CD4-positive, alpha-beta T cell treated with Interleukin-12 subunit alpha and Interleukin-12 subunit beta, for 1 hour (primary cell): Measurements from ENCODE around the gene USP17L17.
A peak's percentile ranks its signal among the peaks of the same experiment; 100 is the strongest.
"Not testable (repeated sequence)": the region's sequence is repeated elsewhere in the genome, so short reads cannot be mapped to it uniquely, and the experiment has no call there.

ENCODE experiments used
- DNase-seq: peaks from one replicate; pipeline ENCODE4 v3.0.0-alpha.2; 2020

USP17L17 gene, protein sequence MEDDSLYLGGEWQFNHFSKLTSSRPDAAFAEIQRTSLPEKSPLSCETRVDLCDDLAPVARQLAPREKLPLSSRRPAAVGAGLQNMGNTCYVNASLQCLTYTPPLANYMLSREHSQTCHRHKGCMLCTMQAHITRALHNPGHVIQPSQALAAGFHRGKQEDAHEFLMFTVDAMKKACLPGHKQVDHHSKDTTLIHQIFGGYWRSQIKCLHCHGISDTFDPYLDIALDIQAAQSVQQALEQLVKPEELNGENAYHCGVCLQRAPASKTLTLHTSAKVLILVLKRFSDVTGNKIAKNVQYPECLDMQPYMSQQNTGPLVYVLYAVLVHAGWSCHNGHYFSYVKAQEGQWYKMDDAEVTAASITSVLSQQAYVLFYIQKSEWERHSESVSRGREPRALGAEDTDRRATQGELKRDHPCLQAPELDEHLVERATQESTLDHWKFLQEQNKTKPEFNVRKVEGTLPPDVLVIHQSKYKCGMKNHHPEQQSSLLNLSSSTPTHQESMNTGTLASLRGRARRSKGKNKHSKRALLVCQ

DNA sequence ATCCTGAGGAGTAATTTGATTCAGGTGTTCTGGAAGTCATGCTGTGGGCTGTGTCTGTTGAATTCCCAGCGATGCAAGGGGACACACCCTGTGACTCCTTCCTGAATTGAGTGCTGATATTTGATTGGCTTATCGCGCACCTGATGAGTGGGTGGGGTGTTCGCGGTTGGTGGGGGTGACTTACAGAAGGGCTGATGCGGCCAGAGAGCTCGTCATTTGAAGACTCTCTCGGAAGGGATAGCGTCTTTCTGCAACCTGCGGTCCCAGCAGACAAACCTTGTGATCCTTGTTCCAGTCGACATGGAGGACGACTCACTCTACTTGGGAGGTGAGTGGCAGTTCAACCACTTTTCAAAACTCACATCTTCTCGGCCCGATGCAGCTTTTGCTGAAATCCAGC is at the start of gene USP17L17:
Gene USP17L17 (plus strand): TSS at position 301 of the 400 bp plus-strand sequence. CDS start 0 bp downstream, at position 301.
- not testable (repeated sequence) for DNase-seq

DNA sequence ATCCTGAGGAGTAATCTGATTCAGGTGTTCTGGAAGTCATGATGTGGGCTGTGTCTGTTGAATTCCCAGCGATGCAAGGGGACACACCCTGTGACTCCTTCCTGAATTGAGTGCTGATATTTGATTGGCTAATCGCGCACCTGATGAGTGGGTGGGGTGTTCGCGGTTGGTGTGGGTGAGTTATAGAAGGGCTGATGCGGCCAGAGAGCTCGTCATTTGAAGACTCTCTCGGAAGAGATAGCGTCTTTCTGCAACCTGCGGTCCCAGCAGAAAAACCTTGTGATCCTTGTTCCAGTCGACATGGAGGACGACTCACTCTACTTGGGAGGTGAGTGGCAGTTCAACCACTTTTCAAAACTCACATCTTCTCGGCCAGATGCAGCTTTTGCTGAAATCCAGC is 33.3 kb upstream of the USP17L17 start, which contains the start of gene USP17L10:
Gene USP17L10 (plus strand): TSS at position 301 of the 400 bp plus-strand sequence. CDS start 0 bp downstream, at position 301.
- DNase-seq: not testable (repeated sequence)

DNA sequence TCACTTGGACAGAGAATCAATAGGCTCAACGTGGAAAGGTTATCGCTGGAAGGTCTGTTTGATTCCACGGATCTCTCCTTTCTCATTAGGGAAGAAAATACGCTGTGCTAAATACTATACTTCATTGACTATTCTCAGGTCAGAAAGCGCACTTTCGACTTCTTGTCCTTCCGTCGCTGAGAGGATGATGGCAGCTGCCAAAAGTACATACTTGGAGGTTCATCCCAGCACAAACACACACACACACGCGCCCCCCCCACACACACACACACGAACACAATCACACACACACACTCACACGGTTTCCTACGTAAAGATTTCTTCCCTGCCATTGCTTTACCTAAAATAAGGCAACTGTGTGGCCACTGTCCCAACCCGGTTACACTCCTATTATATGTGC is 29.0 kb upstream of the USP17L17 start:
- not testable (repeated sequence) for DNase-seq

GRCh38 chr4:9215105-9215504 is 28.6 kb upstream of the USP17L17 start, which contains the start of gene USP17L11:
TSS of gene USP17L11 (plus strand) at chr4:9215405. CDS start at chr4:9215405, 0 bp downstream.
- DNase-seq: not testable (repeated sequence)

DNA sequence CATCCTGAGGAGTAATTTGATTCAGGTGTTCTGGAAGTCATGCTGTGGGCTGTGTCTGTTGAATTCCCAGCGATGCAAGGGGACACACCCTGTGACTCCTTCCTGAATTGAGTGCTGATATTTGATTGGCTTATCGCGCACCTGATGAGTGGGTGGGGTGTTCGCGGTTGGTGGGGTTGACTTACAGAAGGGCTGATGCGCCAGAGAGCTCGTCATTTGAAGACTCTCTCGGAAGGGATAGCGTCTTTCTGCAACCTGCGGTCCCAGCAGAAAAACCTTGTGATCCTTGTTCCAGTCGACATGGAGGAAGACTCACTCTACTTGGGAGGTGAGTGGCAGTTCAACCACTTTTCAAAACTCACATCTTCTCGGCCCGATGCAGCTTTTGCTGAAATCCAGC is 23.8 kb upstream of the USP17L17 start, which contains the start of gene USP17L12:
Gene USP17L12 (plus strand): TSS at position 301 of the 400 bp plus-strand sequence. CDS start 0 bp downstream, at position 301.
- DNase-seq: not testable (repeated sequence)

DNA sequence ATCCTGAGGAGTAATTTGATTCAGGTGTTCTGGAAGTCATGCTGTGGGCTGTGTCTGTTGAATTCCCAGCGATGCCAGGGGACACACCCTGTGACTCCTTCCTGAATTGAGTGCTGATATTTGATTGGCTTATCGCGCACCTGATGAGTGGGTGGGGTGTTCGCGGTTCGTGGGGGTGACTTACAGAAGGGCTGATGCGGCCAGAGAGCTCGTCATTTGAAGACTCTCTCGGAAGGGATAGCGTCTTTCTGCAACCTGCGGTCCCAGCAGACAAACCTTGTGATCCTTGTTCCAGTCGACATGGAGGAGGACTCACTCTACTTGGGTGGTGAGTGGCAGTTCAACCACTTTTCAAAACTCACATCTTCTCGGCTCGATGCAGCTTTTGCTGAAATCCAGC is 19.1 kb upstream of the USP17L17 start, which contains the start of gene USP17L13:
Gene USP17L13 (plus strand): TSS at position 301 of the 400 bp plus-strand sequence. CDS start 0 bp downstream, at position 301.
- not testable (repeated sequence) for DNase-seq

DNA sequence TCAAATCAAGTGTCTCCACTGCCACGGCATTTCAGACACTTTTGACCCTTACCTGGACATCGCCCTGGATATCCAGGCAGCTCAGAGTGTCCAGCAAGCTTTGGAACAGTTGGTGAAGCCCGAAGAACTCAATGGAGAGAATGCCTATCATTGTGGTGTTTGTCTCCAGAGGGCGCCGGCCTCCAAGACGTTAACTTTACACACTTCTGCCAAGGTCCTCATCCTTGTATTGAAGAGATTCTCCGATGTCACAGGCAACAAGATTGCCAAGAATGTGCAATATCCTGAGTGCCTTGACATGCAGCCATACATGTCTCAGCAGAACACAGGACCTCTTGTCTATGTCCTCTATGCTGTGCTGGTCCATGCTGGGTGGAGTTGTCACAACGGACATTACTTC is 13.4 kb upstream of the USP17L17 start:
- not testable (repeated sequence) for DNase-seq

GRCh38 chr4:9234085-9234484 is 9.6 kb upstream of the USP17L17 start, which contains the start of gene USP17L15:
TSS of gene USP17L15 (plus strand) at chr4:9234385. CDS start at chr4:9234385, 0 bp downstream.
- DNase-seq: not testable (repeated sequence)

- DNase-seq: peak; percentile 2
Observed at GRCh38 chr4:9238461-9238860, 5.2 kb upstream of the USP17L17 start.

GRCh38 chr4:9247953-9248680 is 4.4 kb downstream of the USP17L17 start, which contains the start of gene USP17L18:
TSS of gene USP17L18 (plus strand) at chr4:9248630. CDS start at chr4:9248630, 0 bp downstream.
- DNase-seq: not testable (repeated sequence)

GRCh38 chr4:9253078-9253477 is 9.4 kb downstream of the USP17L17 start, which contains the start of gene USP17L19:
TSS of gene USP17L19 (plus strand) at chr4:9253378. CDS start at chr4:9253378, 0 bp downstream.
- DNase-seq: not testable (repeated sequence)

- DNase-seq: not testable (repeated sequence)
Observed at GRCh38 chr4:9257824-9258223, 14.1 kb downstream of the USP17L17 start, which contains the start of gene USP17L20. TSS of gene USP17L20 (plus strand) at chr4:9258124. CDS start at chr4:9258124, 0 bp downstream.

DNA sequence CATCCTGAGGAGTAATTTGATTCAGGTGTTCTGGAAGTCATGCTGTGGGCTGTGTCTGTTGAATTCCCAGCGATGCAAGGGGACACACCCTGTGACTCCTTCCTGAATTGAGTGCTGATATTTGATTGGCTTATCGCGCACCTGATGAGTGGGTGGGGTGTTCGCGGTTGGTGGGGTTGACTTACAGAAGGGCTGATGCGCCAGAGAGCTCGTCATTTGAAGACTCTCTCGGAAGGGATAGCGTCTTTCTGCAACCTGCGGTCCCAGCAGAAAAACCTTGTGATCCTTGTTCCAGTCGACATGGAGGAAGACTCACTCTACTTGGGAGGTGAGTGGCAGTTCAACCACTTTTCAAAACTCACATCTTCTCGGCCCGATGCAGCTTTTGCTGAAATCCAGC is 18.9 kb downstream of the USP17L17 start, which contains the start of gene USP17L21:
Gene USP17L21 (plus strand): TSS at position 301 of the 400 bp plus-strand sequence. CDS start 0 bp downstream, at position 301.
- DNase-seq: not testable (repeated sequence)

DNA sequence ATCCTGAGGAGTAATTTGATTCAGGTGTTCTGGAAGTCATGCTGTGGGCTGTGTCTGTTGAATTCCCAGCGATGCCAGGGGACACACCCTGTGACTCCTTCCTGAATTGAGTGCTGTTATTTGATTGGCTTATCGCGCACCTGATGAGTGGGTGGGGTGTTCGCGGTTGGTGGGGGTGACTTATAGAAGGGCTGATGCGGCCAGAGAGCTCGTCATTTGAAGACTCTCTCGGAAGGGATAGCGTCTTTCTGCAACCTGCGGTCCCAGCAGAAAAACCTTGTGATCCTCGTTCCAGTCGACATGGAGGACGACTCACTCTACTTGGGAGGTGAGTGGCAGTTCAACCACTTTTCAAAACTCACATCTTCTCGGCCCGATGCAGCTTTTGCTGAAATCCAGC is 23.6 kb downstream of the USP17L17 start, which contains the start of gene USP17L22:
Gene USP17L22 (plus strand): TSS at position 301 of the 400 bp plus-strand sequence. CDS start 0 bp downstream, at position 301.
- not testable (repeated sequence) for DNase-seq

DNA sequence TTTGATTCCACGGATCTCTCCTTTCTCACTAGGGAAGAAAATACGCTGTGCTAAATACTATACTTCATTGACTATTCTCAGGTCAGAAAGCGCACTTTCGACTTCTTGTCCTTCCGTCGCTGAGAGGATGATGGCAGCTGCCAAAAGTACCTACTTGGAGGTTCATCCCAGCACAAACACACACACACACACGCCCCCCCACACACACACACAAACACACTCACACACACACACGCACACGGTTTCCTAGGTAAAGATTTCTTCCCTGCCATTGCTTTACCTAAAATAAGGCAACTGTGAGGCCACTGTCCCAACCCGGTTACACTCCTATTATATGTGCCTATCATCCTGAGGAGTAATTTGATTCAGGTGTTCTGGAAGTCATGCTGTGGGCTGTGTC is 28.0 kb downstream of the USP17L17 start:
- DNase-seq: peak; percentile 0
